COLO668 (cell line): ENCODE measurements around the gene TAF12.
"Not testable (repeated sequence)": the region's sequence is repeated elsewhere in the genome, so short reads cannot be mapped to it uniquely, and the experiment has no call there.

ENCODE experiments used
- DNase-seq: peaks from one replicate; lab custom pipeline; 2025; ENCODE audit not compliant: unreplicated experiment; lab: John Stamatoyannopoulos, UW

Gene TAF12

GRCh38 chr1:28586585-28587391 is 56.1 kb downstream of the TAF12 start:
- not testable (repeated sequence) for DNase-seq

- DNase-seq: peak; percentile 55
Observed at GRCh38 chr1:28582248-28582615, 60.6 kb downstream of the TAF12 start.

- peak; percentile 100 for DNase-seq
Observed at GRCh38 chr1:28581531-28582247, 61.2 kb downstream of the TAF12 start.

GRCh38 chr1:28580722-28581530 is 61.9 kb downstream of the TAF12 start:
- DNase-seq: peak; percentile 78

GRCh38 chr1:28579401-28579800 is 63.5 kb downstream of the TAF12 start:
- DNase-seq: no peak

- DNase-seq: no peak
Observed at GRCh38 chr1:28578696-28579218, 64.1 kb downstream of the TAF12 start.

- no peak for DNase-seq
Observed at GRCh38 chr1:28577738-28578536, 64.9 kb downstream of the TAF12 start.

GRCh38 chr1:28577052-28577678 is 65.7 kb downstream of the TAF12 start:
- DNase-seq: no peak

GRCh38 chr1:28573564-28573963 is 69.3 kb downstream of the TAF12 start:
- no peak for DNase-seq

- DNase-seq: not testable (repeated sequence)
Observed at GRCh38 chr1:28572891-28573290, 70.0 kb downstream of the TAF12 start.

GRCh38 chr1:28571911-28572310 is 71.0 kb downstream of the TAF12 start:
- no peak for DNase-seq

GRCh38 chr1:28566931-28567330 is 75.9 kb downstream of the TAF12 start:
- no peak for DNase-seq

- DNase-seq: no peak
Observed at GRCh38 chr1:28565726-28566125, 77.1 kb downstream of the TAF12 start.

GRCh38 chr1:28565040-28565439 is 77.8 kb downstream of the TAF12 start:
- no peak for DNase-seq

- no peak for DNase-seq
Observed at GRCh38 chr1:28564310-28564709, 78.6 kb downstream of the TAF12 start.

- DNase-seq: no peak
Observed at GRCh38 chr1:28560886-28561285, 82.0 kb downstream of the TAF12 start.
